Ascending aorta (tissue), 2 donors: ENCODE measurements around the gene CATSPER4. TPM values are rescaled to one million over a fixed set of nuclear protein-coding genes. Genes with fewer than 3 reads are reported as not detected.
A peak's percentile ranks its signal among the peaks of the same experiment; 100 is the strongest.

Experiments used
- DNase-seq, 2 donors: peaks; one replicate each; pipeline ENCODE4 v3.0.0-alpha.2; 2019; ENCODE audit warnings: low spot score in 2 of 2
- H3K27ac ChIP-seq, 2 donors: fragments of 200-600 bp; sonication (generic); one replicate each; pipeline ENCODE4 v1.5.1; 2016 to 2017; ENCODE audit warnings: mild to moderate bottlenecking in 1 of 2
- H3K27me3 ChIP-seq: fragments of 200-600 bp; sonication (generic); one replicate; pipeline ENCODE4 v1.5.1; 2017
- H3K36me3 ChIP-seq, 2 donors: fragments of 200-600 bp; sonication (generic); one replicate each; pipeline ENCODE4 v1.5.1; 2016
- H3K4me1 ChIP-seq, 2 donors: fragments of 200-600 bp; sonication (generic); one replicate each; pipeline ENCODE4 v1.5.1; 2016 to 2017; ENCODE audit warnings: mild to moderate bottlenecking in 1 of 2
- H3K4me3 ChIP-seq, 2 donors: fragments of 200-600 bp; sonication (generic); one replicate each; pipeline ENCODE4 v1.5.1; 2016 to 2017; ENCODE audit warnings: mild to moderate bottlenecking in 1 of 2
- H3K9me3 ChIP-seq, 2 donors: fragments of 200-600 bp; sonication (generic); one replicate each; pipeline ENCODE4 v1.5.1; 2016
- intact Hi-C: fragments of 100-400 bp; cut with DNase I; formaldehyde crosslinking; loops from one replicate; pipeline ENCODE4 v1.15.1; 2023
- total RNA-seq: library from RNA; depleted of rRNA; stranded (reverse); fragments of >200 nt; gene quantifications from one replicate; pipeline ENCODE4 v1.1.0, GENCODE V29; 2016
- TF ChIP-seq, protein P1 (sequence below), 3 experiments: fragments of 200-600 bp in 2 of 3; fragments of 450-650 bp in 1 of 3; sonication (generic) in 2 of 3; IDR thresholded peaks; one replicate each; pipeline ENCODE4 v1.5.1; 2016 to 2019; ENCODE audit warnings: antibody characterized with exemption in 3 of 3, mild to moderate bottlenecking in 1 of 3, moderate library complexity in 1 of 3

CATSPER4 gene
- total RNA-seq, 1 donor from 2014 or later, result not detected

DNA sequence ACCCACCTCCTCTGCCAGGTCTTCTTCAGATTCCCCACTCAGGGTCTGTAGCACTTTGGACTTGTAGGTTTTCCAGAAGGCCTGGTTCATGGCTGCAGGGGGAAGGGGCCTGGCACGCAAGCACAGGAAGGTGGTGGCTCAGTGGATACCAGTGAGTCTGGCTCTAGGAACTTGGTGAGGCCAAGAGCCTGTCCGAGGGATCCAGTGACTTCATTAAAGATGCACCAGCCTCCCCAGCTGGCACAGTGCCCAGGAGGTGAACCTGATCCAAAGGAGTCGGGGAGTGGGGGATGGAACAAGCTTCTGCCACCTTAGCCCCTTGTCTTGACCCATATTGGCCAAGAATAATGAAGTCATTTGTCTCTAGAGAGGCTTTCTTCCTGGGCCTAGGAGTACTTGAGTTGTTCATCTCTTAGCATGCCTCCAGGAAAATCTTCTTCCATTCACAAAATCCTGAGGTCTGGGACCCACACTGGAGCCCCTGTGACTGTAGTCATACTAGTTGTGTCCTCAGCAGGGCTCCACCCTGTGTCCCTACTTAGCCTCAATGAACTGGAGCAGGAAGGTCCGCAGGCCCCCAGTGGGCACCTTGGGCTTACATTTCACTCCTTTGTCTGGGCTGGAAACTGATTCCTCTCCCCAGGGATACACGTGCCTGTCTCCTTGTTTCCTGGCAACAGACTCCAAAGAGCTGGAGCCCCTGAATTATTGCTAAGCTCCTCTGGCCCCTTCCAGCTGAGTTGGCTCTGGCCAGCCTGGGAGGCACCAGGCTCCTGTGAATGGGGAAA is 21.8 kb upstream of the CATSPER4 start, which contains the start of gene C1orf232:
Gene C1orf232, minus strand, starts transcription at position 554 of the 788 bp plus-strand sequence. Its CDS starts 464 bp downstream, at position 90.
- Histone ChIP-seq H3K27ac (peak within 1 kb of the TSS; percentile 41 to 54), H3K27me3 (no peaks in the 10 kb centered on the region), H3K9me3 (no peaks in the 10 kb centered on the region), H3K4me1 (peaks cover 0 to 9% of the 10 kb centered on the region in 2 donors), H3K4me3 (peak within 1 kb of the TSS; percentile 63 to 90), H3K36me3 (no peaks in the 10 kb centered on the region)
- TF ChIP-seq, protein P1, sequence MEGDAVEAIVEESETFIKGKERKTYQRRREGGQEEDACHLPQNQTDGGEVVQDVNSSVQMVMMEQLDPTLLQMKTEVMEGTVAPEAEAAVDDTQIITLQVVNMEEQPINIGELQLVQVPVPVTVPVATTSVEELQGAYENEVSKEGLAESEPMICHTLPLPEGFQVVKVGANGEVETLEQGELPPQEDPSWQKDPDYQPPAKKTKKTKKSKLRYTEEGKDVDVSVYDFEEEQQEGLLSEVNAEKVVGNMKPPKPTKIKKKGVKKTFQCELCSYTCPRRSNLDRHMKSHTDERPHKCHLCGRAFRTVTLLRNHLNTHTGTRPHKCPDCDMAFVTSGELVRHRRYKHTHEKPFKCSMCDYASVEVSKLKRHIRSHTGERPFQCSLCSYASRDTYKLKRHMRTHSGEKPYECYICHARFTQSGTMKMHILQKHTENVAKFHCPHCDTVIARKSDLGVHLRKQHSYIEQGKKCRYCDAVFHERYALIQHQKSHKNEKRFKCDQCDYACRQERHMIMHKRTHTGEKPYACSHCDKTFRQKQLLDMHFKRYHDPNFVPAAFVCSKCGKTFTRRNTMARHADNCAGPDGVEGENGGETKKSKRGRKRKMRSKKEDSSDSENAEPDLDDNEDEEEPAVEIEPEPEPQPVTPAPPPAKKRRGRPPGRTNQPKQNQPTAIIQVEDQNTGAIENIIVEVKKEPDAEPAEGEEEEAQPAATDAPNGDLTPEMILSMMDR (IDR thresholded peaks at IDR 0.05), result no peak
- DNase-seq, result no peak
- intact Hi-C loops, result loop anchor here (1.0 to 10.0 kb wide), 5 partner anchors 66 to 266 kb away; partner anchors contain the start of genes CEP85, DHDDS and STMN1

DNA sequence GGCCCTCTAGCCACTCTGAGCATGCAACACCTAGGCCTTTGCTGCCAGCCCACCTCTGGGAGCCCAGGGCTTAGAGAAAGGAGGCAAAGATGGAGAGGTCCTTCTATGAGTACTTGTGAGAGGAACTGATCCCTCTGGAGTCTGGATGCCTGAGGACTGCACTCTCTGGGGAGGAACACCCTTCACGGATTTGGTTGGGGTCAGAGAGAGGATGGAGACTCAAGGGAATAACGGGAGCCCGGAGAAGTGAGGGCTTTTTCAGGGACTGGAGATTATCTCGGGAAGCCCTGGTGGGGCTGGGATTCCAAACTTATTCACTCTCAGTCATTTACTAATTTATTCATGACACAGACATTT is 21.2 kb upstream of the CATSPER4 start:
- no peaks in the 10 kb centered on the region for H3K27me3 ChIP-seq
- peak overlapping the region; percentile 41 to 54 for H3K27ac ChIP-seq
- no peak for DNase-seq
- H3K4me3 ChIP-seq, result peak overlapping the region; percentile 63 to 90
- H3K36me3 ChIP-seq, result no peaks in the 10 kb centered on the region
- peaks cover 0 to 6% of the 10 kb centered on the region in 2 donors for H3K4me1 ChIP-seq
- intact Hi-C loops, result loop anchor here (1.0 to 10.0 kb wide), 5 partner anchors 65 to 266 kb away; partner anchors contain the start of genes CEP85, DHDDS and STMN1
- TF ChIP-seq, protein P1 (IDR thresholded peaks at IDR 0.05), result no peak
- no peaks in the 10 kb centered on the region for H3K9me3 ChIP-seq

DNA sequence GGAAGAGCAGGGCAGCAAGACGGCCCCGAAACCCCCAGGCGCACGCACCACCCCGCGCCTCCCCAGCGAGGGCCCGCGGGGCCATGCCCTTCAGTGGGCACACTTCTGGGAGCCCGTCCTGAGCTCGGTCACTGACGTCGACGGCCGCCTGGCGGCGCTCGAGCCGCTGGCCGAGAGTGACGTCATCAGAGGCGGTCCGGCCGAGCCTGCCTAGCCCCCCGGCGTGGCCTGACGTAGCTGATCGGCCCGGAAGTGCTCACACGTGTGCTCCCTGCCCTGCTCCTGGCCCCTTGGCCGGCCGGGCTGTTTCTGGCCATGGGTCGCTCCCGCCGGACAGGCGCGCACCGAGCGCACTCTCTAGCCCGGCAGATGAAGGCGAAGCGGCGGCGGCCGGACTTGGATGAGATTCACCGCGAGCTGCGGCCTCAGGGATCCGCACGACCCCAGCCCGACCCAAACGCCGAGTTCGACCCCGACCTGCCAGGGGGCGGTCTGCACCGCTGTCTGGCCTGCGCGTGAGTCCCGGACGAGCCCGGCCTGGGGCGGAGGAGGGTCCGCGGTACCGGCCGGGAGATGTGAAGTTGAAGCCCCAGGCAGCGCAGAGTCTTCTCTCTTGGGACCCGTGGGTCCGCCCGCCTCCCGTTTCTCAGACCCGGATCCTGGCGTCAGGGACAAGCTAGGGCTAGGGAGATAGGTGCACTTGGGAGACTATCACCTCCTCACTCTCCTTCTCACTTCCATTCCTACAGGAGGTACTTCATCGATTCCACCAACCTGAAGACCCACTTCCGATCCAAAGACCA is 20.5 kb upstream of the CATSPER4 start, which contains the start of gene ZNF593:
Gene ZNF593, plus strand, starts transcription at position 240 of the 803 bp plus-strand sequence. Its CDS starts 76 bp downstream, at position 316.
- peak within 1 kb of the TSS; percentile 63 to 90 for H3K4me3 ChIP-seq
- no peaks in the 10 kb centered on the region for H3K9me3 ChIP-seq
- intact Hi-C loops, result loop anchor here (1.0 to 10.0 kb wide), 5 partner anchors 64 to 265 kb away; partner anchors contain the start of genes CEP85, DHDDS and STMN1
- H3K27me3 ChIP-seq, result no peaks in the 10 kb centered on the region
- peak; percentile 35 to 96 for DNase-seq
- peaks cover 0 to 6% of the 10 kb centered on the region in 2 donors for H3K4me1 ChIP-seq
- TF ChIP-seq, protein P1 (IDR thresholded peaks at IDR 0.05), result peak; percentile 91 to 96 (median 93)
- H3K36me3 ChIP-seq, result no peaks in the 10 kb centered on the region
- peak within 1 kb of the TSS; percentile 41 to 54 for H3K27ac ChIP-seq

DNA sequence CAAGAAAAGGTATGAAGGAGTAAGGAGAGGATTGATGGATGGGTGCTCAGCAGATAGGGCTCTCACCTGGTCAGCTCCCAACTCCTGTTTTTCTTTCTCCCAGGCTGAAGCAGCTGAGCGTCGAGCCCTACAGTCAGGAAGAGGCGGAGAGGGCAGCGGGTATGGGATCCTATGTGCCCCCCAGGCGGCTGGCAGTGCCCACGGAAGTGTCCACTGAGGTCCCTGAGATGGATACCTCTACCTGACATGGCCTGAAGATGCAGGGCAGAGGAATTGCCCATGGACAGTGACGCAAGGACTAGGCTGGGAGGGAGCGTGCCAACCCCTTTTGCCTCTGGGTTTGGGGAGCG is 20.0 kb upstream of the CATSPER4 start:
- intact Hi-C loops, result no loop called here
- Histone ChIP-seq H3K27me3 (no peaks in the 10 kb centered on the region), H3K9me3 (no peaks in the 10 kb centered on the region), H3K4me1 (peaks cover 0 to 6% of the 10 kb centered on the region in 2 donors), H3K27ac (peak overlapping the region in 1 of 2 donors; percentile 41), H3K4me3 (peak overlapping the region; percentile 63 to 90), H3K36me3 (no peaks in the 10 kb centered on the region)
- DNase-seq, result no peak
- TF ChIP-seq, protein P1 (IDR thresholded peaks at IDR 0.05), result no peak
